Measurements from ENCODE around the gene CRIM1. TPM values are rescaled to one million over a fixed set of nuclear protein-coding genes. Genes with fewer than 3 reads are reported as not detected.
A peak's percentile ranks its signal among the peaks of the same experiment; 100 is the strongest.

The CRIM1 gene
- total and polyA plus RNA-seq, 2 experiments from 2014 or later: 10.5 to 36.4 TPM

DNA sequence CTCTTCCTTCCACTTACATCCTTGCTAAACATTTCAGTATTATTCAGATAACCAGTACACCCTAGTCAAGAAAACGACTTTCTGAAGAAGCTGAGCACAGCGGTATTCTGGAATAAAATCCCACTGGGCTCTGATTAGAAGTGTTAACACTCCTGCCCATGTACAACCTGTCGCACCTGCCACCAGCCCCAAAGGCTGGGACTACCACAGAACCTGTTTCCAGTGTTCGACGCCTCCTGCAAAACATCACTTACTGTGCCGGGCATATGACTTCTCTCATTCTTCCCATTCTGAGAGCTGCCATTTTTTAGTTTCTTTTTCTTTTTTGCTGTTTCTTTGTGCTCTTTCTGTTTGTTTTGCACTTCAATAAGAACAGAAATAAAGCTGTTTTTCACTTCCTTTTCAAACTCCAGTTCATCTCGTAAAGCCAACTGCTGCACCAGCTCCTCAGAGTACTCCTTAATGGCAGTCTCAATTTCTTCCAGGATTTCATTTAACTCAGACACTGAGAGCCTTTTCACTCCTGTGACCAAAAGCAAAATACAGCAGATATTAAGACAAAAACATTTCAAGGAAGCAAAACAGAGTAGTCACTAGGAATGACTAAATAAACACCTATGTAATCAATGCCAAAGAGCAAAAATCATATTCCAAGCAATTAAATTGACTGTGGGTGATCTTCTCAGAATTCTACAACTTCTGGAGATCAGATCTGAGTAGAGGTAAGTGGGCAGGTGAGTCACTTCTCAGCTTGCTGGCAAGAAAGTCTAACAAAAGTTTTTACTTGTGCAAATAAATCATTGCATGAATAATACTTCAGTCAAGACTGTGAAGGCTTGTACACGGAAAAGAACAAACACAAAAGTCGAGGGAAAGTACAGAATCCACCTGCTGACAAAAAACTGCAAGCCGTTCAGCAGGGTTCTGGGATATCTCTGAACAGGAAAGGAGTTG is 223.0 kb downstream of the CRIM1 start:
- peaks cover 43% of the 10 kb centered on the region for H3K36me3 ChIP-seq (ENCODE audit: insufficient read depth)
- H3K4me1 ChIP-seq (ENCODE audit: insufficient read depth): 0 out of 2 replicates have a peak, but pooled peaks cover under 1% of the 10 kb centered on the region
- ATAC-seq (no peak), DNase-seq (ENCODE audit: low spot score) (no peak)
- no peaks in the 10 kb centered on the region for H3K9me3 Mint-ChIP-seq
- no peak overlapping the region for H3K27ac ChIP-seq (ENCODE audit: low read depth)
- H3K79me2 ChIP-seq (replicated peaks; ENCODE audit: insufficient read depth): no peaks in the 10 kb centered on the region
- no peak overlapping the region for H3K4me3 ChIP-seq
- no peak overlapping the region for H3K27ac Mint-ChIP-seq
- TF ChIP-seq CREB1 (CRISPR knock-in tag; IDR thresholded peaks at IDR 0.05; ENCODE audit: low read depth) (no peak), NANOG (IDR thresholded peaks at IDR 0.05; ENCODE audit: borderline replicate concordance) (no peak)
- TF ChIP-seq, protein P1, sequence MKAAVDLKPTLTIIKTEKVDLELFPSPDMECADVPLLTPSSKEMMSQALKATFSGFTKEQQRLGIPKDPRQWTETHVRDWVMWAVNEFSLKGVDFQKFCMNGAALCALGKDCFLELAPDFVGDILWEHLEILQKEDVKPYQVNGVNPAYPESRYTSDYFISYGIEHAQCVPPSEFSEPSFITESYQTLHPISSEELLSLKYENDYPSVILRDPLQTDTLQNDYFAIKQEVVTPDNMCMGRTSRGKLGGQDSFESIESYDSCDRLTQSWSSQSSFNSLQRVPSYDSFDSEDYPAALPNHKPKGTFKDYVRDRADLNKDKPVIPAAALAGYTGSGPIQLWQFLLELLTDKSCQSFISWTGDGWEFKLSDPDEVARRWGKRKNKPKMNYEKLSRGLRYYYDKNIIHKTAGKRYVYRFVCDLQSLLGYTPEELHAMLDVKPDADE (IDR thresholded peaks at IDR 0.05): no peak
- no peaks in the 10 kb centered on the region for H3K27me3 ChIP-seq (ENCODE audit: insufficient read depth)
- H3K4me1 Mint-ChIP-seq: 0 out of 3 replicates have a peak, but pooled peaks cover 2% of the 10 kb centered on the region
- H4K20me1 ChIP-seq (replicated peaks; ENCODE audit: insufficient read depth): peaks cover 3% of the 10 kb centered on the region; the same call in 1 of the 2 replicates
- no peaks in the 10 kb centered on the region for H3K27me3 Mint-ChIP-seq (ENCODE audit: insufficient read depth, low read depth, poor library complexity)
- no peak overlapping the region for H3K4me3 Mint-ChIP-seq
- H2AFZ ChIP-seq: no peak overlapping the region
- peaks cover 47% of the 10 kb centered on the region for H3K36me3 Mint-ChIP-seq (ENCODE audit: low read depth)
- H3K4me2 ChIP-seq: no peak overlapping the region
- H3K9me2 ChIP-seq (ENCODE audit: insufficient read depth): no peaks in the 10 kb centered on the region
- H3F3A ChIP-seq (replicated peaks; ENCODE audit: low read depth): no peaks in the 10 kb centered on the region

DNA sequence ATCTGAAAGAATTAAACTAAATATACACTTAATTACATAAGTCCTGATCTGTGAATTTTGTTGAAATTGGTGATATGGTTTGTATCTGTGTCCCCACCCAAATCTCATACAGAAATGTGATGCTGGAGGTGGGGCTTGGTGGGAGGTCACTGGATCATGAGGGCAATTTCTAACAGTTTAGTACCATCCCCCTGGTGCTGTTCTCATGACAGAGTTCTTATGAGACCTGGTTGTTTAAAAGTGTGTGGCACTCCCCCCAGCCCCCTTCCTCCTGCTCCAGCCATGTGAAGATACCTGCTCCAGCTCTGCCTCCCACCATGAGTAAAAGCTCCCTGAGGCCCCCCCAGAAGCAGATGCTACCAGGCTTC is 223.7 kb downstream of the CRIM1 start:
- no peaks in the 10 kb centered on the region for H3K4me1 Mint-ChIP-seq
- H3K27me3 Mint-ChIP-seq (ENCODE audit: insufficient read depth, low read depth, poor library complexity): no peaks in the 10 kb centered on the region
- H2AFZ ChIP-seq: no peak overlapping the region
- H3K4me2 ChIP-seq: no peak overlapping the region
- ATAC-seq: no peak
- peaks cover 45% of the 10 kb centered on the region for H3K36me3 ChIP-seq (ENCODE audit: insufficient read depth)
- H3K27me3 ChIP-seq (ENCODE audit: insufficient read depth): no peaks in the 10 kb centered on the region
- H3K27ac ChIP-seq (ENCODE audit: low read depth): no peak overlapping the region
- no peaks in the 10 kb centered on the region for H3K9me2 ChIP-seq (ENCODE audit: insufficient read depth)
- DNase-seq (ENCODE audit: low spot score): no peak
- H3K79me2 ChIP-seq (replicated peaks; ENCODE audit: insufficient read depth): peaks cover under 1% of the 10 kb centered on the region; the same call in 1 of the 2 replicates
- peaks cover 49% of the 10 kb centered on the region for H3K36me3 Mint-ChIP-seq (ENCODE audit: low read depth)
- H3K9me3 Mint-ChIP-seq: no peaks in the 10 kb centered on the region
- H3K4me1 ChIP-seq (ENCODE audit: insufficient read depth): no peaks in the 10 kb centered on the region
- H4K20me1 ChIP-seq (replicated peaks; ENCODE audit: insufficient read depth): peaks cover 3% of the 10 kb centered on the region; the same call in 1 of the 2 replicates
- H3F3A ChIP-seq (replicated peaks; ENCODE audit: low read depth): no peaks in the 10 kb centered on the region
- H3K4me3 ChIP-seq: no peak overlapping the region
- H3K27ac Mint-ChIP-seq: no peak overlapping the region
- no peak overlapping the region for H3K4me3 Mint-ChIP-seq
- TF ChIP-seq NANOG (IDR thresholded peaks at IDR 0.05; ENCODE audit: borderline replicate concordance): no peak
- no peak for TF ChIP-seq POLR2AphosphoS5 (IDR thresholded peaks at IDR 0.05; ENCODE audit: low read depth)
- TF ChIP-seq, protein P1 (IDR thresholded peaks at IDR 0.05): no peak

DNA sequence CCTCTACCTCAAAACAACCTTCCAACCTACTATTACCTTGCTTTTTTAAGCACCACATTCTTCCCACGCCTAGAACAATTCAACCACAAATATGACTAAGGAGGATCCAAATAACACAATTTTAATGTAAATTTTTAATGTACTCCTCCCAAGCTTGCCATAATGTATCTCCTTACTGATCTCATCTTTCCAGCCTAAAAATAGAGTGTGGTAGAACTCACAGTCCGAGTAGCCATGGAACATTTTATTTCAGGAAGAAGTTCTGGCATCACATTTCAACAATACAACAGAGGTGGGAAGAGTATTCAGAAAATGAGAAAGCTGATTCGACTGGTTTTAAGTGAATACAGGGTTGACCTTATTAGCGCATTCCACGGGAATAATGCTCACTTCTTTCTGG is 227.0 kb downstream of the CRIM1 start:
- no peak overlapping the region for H3K4me3 Mint-ChIP-seq
- TF ChIP-seq, protein P2, sequence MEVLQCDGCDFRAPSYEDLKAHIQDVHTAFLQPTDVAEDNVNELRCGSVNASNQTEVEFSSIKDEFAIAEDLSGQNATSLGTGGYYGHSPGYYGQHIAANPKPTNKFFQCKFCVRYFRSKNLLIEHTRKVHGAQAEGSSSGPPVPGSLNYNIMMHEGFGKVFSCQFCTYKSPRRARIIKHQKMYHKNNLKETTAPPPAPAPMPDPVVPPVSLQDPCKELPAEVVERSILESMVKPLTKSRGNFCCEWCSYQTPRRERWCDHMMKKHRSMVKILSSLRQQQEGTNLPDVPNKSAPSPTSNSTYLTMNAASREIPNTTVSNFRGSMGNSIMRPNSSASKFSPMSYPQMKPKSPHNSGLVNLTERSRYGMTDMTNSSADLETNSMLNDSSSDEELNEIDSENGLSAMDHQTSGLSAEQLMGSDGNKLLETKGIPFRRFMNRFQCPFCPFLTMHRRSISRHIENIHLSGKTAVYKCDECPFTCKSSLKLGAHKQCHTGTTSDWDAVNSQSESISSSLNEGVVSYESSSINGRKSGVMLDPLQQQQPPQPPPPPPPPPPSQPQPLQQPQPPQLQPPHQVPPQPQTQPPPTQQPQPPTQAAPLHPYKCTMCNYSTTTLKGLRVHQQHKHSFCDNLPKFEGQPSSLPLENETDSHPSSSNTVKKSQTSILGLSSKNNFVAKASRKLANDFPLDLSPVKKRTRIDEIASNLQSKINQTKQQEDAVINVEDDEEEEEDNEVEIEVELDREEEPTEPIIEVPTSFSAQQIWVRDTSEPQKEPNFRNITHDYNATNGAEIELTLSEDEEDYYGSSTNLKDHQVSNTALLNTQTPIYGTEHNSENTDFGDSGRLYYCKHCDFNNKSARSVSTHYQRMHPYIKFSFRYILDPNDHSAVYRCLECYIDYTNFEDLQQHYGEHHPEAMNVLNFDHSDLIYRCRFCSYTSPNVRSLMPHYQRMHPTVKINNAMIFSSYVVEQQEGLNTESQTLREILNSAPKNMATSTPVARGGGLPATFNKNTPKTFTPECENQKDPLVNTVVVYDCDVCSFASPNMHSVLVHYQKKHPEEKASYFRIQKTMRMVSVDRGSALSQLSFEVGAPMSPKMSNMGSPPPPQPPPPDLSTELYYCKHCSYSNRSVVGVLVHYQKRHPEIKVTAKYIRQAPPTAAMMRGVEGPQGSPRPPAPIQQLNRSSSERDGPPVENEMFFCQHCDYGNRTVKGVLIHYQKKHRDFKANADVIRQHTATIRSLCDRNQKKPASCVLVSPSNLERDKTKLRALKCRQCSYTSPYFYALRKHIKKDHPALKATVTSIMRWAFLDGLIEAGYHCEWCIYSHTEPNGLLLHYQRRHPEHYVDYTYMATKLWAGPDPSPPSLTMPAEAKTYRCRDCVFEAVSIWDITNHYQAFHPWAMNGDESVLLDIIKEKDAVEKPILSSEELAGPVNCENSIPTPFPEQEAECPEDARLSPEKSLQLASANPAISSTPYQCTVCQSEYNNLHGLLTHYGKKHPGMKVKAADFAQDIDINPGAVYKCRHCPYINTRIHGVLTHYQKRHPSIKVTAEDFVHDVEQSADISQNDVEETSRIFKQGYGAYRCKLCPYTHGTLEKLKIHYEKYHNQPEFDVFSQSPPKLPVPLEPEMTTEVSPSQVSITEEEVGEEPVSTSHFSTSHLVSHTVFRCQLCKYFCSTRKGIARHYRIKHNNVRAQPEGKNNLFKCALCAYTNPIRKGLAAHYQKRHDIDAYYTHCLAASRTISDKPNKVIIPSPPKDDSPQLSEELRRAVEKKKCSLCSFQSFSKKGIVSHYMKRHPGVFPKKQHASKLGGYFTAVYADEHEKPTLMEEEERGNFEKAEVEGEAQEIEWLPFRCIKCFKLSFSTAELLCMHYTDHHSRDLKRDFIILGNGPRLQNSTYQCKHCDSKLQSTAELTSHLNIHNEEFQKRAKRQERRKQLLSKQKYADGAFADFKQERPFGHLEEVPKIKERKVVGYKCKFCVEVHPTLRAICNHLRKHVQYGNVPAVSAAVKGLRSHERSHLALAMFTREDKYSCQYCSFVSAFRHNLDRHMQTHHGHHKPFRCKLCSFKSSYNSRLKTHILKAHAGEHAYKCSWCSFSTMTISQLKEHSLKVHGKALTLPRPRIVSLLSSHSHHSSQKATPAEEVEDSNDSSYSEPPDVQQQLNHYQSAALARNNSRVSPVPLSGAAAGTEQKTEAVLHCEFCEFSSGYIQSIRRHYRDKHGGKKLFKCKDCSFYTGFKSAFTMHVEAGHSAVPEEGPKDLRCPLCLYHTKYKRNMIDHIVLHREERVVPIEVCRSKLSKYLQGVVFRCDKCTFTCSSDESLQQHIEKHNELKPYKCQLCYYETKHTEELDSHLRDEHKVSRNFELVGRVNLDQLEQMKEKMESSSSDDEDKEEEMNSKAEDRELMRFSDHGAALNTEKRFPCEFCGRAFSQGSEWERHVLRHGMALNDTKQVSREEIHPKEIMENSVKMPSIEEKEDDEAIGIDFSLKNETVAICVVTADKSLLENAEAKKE (CRISPR knock-in tag; IDR thresholded peaks at IDR 0.05): no peak
- TF ChIP-seq ZNF331 (CRISPR knock-in tag; IDR thresholded peaks at IDR 0.05; ENCODE audit: low read depth): no peak

More for the DNA sequence above, 227.0 kb downstream of the CRIM1 start:
- H4K20me1 ChIP-seq (replicated peaks; ENCODE audit: insufficient read depth): peaks cover 9% of the 10 kb centered on the region
- H3F3A ChIP-seq (replicated peaks; ENCODE audit: low read depth): no peaks in the 10 kb centered on the region
- no peak overlapping the region for H3K4me2 ChIP-seq
- Mint-ChIP-seq H3K27ac (peak overlapping the region; percentile 55; the same call in 1 of the 2 replicates), H3K4me1 (no peaks in the 10 kb centered on the region), H3K27me3 (ENCODE audit: insufficient read depth, low read depth, poor library complexity) (no peaks in the 10 kb centered on the region), H3K36me3 (ENCODE audit: low read depth) (peaks cover 54% of the 10 kb centered on the region), H3K9me3 (no peaks in the 10 kb centered on the region)
- H3K27me3 ChIP-seq (ENCODE audit: insufficient read depth): no peaks in the 10 kb centered on the region
- H3K9me2 ChIP-seq (ENCODE audit: insufficient read depth): no peaks in the 10 kb centered on the region
- ATAC-seq (no peak), DNase-seq (ENCODE audit: low spot score) (no peak)
- peaks cover 13% of the 10 kb centered on the region; the same call in 1 of the 2 replicates for H3K79me2 ChIP-seq (replicated peaks; ENCODE audit: insufficient read depth)
- H3K4me3 ChIP-seq: no peak overlapping the region
- no peak overlapping the region for H2AFZ ChIP-seq
- no peak overlapping the region for H3K27ac ChIP-seq (ENCODE audit: low read depth)
- no peaks in the 10 kb centered on the region for H3K4me1 ChIP-seq (ENCODE audit: insufficient read depth)
- H3K36me3 ChIP-seq (ENCODE audit: insufficient read depth): peaks cover 39% of the 10 kb centered on the region
